Activated T-helper 2 cell treated with anti-CD3 and anti-CD28 coated beads, Interferon-gamma antibody, Interleukin-2, Interleukin-4, amounts not matched to agents 10 μg/mL and 5 μg/mL and 100 μg/mL, durations not matched to agents 14 hours and 24 hours and 36 hours (primary cell): ENCODE data around the gene TSPAN18. TPM values are rescaled to one million over a fixed set of nuclear protein-coding genes. Genes with fewer than 3 reads are reported as not detected.

Source experiments
- DNase-seq: peaks from one replicate; pipeline ENCODE4 v3.0.0; 2021; ENCODE audit warnings: low spot score
- H3K27ac Mint-ChIP-seq: one replicate; pipeline ENCODE4 v1.8.0; 2021; ENCODE audit warnings: mixed read lengths
- H3K27me3 Mint-ChIP-seq: one replicate; pipeline ENCODE4 v1.8.0; 2021; ENCODE audit warnings: low read depth, mixed read lengths
- H3K36me3 Mint-ChIP-seq: one replicate; pipeline ENCODE4 v1.8.0; 2021; ENCODE audit warnings: low read depth, mixed read lengths
- H3K4me1 Mint-ChIP-seq: one replicate; pipeline ENCODE4 v1.8.0; 2021; ENCODE audit warnings: low read depth, mixed read lengths
- H3K4me3 Mint-ChIP-seq: one replicate; pipeline ENCODE4 v1.8.0; 2021; ENCODE audit warnings: low read depth, mild to moderate bottlenecking, moderate library complexity, mixed read lengths
- H3K9me3 Mint-ChIP-seq: one replicate; pipeline ENCODE4 v1.8.0; 2021; ENCODE audit warnings: mixed read lengths
- intact Hi-C: fragments of 100-400 bp; cut with micrococcal nuclease; formaldehyde crosslinking; loops from one replicate; pipeline ENCODE4 v1.15.1; 2023
- total RNA-seq: library from RNA; stranded (reverse); gene quantifications from 2 replicates; pipeline ENCODE4 v1.2.3, GENCODE V29; 2022

Gene TSPAN18
- total RNA-seq, 1 donor from 2014 or later: 0.87 TPM

GRCh38 chr11:44941259-44942021, 214.7 kb downstream of the TSPAN18 start:
- Mint-ChIP-seq H3K27me3 (no peaks in the 10 kb centered on the region), H3K36me3 (no peaks in the 10 kb centered on the region), H3K27ac (no peak overlapping the region), H3K4me3 (no peak overlapping the region), H3K9me3 (no peaks in the 10 kb centered on the region), H3K4me1 (peaks cover 7% of the 10 kb centered on the region)
- DNase-seq: no peak
- intact Hi-C loops: no loop called here

- H3K27me3 Mint-ChIP-seq: peaks cover 3% of the 10 kb centered on the region
- no peaks in the 10 kb centered on the region for H3K9me3 Mint-ChIP-seq
- H3K27ac Mint-ChIP-seq: no peak overlapping the region
- no peaks in the 10 kb centered on the region for H3K36me3 Mint-ChIP-seq
- no peak overlapping the region for H3K4me3 Mint-ChIP-seq
- DNase-seq: no peak
- intact Hi-C loops: no loop called here
- peaks cover 7% of the 10 kb centered on the region for H3K4me1 Mint-ChIP-seq
Observed at GRCh38 chr11:44942029-44942955, 215.5 kb downstream of the TSPAN18 start.

- H3K4me3 Mint-ChIP-seq: no peak overlapping the region
- H3K9me3 Mint-ChIP-seq: no peaks in the 10 kb centered on the region
- intact Hi-C loops: no loop called here
- H3K27me3 Mint-ChIP-seq: peaks cover 10% of the 10 kb centered on the region
- no peak overlapping the region for H3K27ac Mint-ChIP-seq
- no peaks in the 10 kb centered on the region for H3K36me3 Mint-ChIP-seq
- DNase-seq: no peak
- H3K4me1 Mint-ChIP-seq: peaks cover 7% of the 10 kb centered on the region
Observed at GRCh38 chr11:44943118-44943517, 216.4 kb downstream of the TSPAN18 start.

GRCh38 chr11:44943696-44944095, 216.9 kb downstream of the TSPAN18 start:
- H3K27ac Mint-ChIP-seq: no peak overlapping the region
- H3K9me3 Mint-ChIP-seq: no peaks in the 10 kb centered on the region
- H3K36me3 Mint-ChIP-seq: no peaks in the 10 kb centered on the region
- no peak overlapping the region for H3K4me3 Mint-ChIP-seq
- H3K4me1 Mint-ChIP-seq: peaks cover 8% of the 10 kb centered on the region
- intact Hi-C loops: no loop called here
- no peak for DNase-seq
- peaks cover 16% of the 10 kb centered on the region for H3K27me3 Mint-ChIP-seq

- no peaks in the 10 kb centered on the region for H3K36me3 Mint-ChIP-seq
- no peaks in the 10 kb centered on the region for H3K9me3 Mint-ChIP-seq
- no peak overlapping the region for H3K27ac Mint-ChIP-seq
- no peak overlapping the region for H3K4me3 Mint-ChIP-seq
- DNase-seq: no peak
- H3K4me1 Mint-ChIP-seq: peaks cover 10% of the 10 kb centered on the region
- H3K27me3 Mint-ChIP-seq: peaks cover 22% of the 10 kb centered on the region
- intact Hi-C loops: no loop called here
Observed at GRCh38 chr11:44944181-44944852, 217.6 kb downstream of the TSPAN18 start.

GRCh38 chr11:44944853-44945235, 218.1 kb downstream of the TSPAN18 start:
- Mint-ChIP-seq H3K9me3 (no peaks in the 10 kb centered on the region), H3K27me3 (peaks cover 23% of the 10 kb centered on the region), H3K4me3 (no peak overlapping the region), H3K4me1 (peaks cover 10% of the 10 kb centered on the region), H3K36me3 (no peaks in the 10 kb centered on the region), H3K27ac (no peak overlapping the region)
- intact Hi-C loops: no loop called here
- DNase-seq: no peak

- H3K36me3 Mint-ChIP-seq: no peaks in the 10 kb centered on the region
- DNase-seq: no peak
Observed at GRCh38 chr11:44945666-44946065, 218.9 kb downstream of the TSPAN18 start.

GRCh38 chr11:44946263-44946662, 219.5 kb downstream of the TSPAN18 start:
- Mint-ChIP-seq H3K36me3 (no peaks in the 10 kb centered on the region), H3K4me3 (no peak overlapping the region), H3K4me1 (peaks cover 10% of the 10 kb centered on the region), H3K27me3 (peaks cover 27% of the 10 kb centered on the region), H3K9me3 (no peaks in the 10 kb centered on the region), H3K27ac (no peak overlapping the region)
- intact Hi-C loops: no loop called here
- DNase-seq: no peak

More at GRCh38 chr11:44945666-44946065, 218.9 kb downstream of the TSPAN18 start:
- Mint-ChIP-seq H3K4me3 (no peak overlapping the region), H3K27ac (no peak overlapping the region), H3K27me3 (peaks cover 23% of the 10 kb centered on the region), H3K4me1 (peaks cover 10% of the 10 kb centered on the region), H3K9me3 (no peaks in the 10 kb centered on the region)
- intact Hi-C loops: no loop called here

- H3K4me1 Mint-ChIP-seq: peaks cover 10% of the 10 kb centered on the region
- intact Hi-C loops: no loop called here
- H3K27me3 Mint-ChIP-seq: peaks cover 32% of the 10 kb centered on the region
- no peaks in the 10 kb centered on the region for H3K36me3 Mint-ChIP-seq
- H3K27ac Mint-ChIP-seq: no peak overlapping the region
- no peaks in the 10 kb centered on the region for H3K9me3 Mint-ChIP-seq
- DNase-seq: no peak
- H3K4me3 Mint-ChIP-seq: no peak overlapping the region
Observed at GRCh38 chr11:44947114-44947513, 220.4 kb downstream of the TSPAN18 start.

GRCh38 chr11:44948155-44948554, 221.4 kb downstream of the TSPAN18 start:
- H3K27ac Mint-ChIP-seq: no peak overlapping the region
- no peaks in the 10 kb centered on the region for H3K9me3 Mint-ChIP-seq
- H3K27me3 Mint-ChIP-seq: peaks cover 32% of the 10 kb centered on the region
- H3K4me1 Mint-ChIP-seq: peaks cover 4% of the 10 kb centered on the region
- no peak overlapping the region for H3K4me3 Mint-ChIP-seq
- DNase-seq: no peak
- H3K36me3 Mint-ChIP-seq: no peaks in the 10 kb centered on the region
- intact Hi-C loops: no loop called here

- peak overlapping the region; percentile 51 for H3K4me3 Mint-ChIP-seq
- intact Hi-C loops: no loop called here
- H3K9me3 Mint-ChIP-seq: no peaks in the 10 kb centered on the region
- H3K36me3 Mint-ChIP-seq: no peaks in the 10 kb centered on the region
- H3K27ac Mint-ChIP-seq: no peak overlapping the region
- no peak for DNase-seq
- peaks cover 32% of the 10 kb centered on the region for H3K27me3 Mint-ChIP-seq
- peaks cover 3% of the 10 kb centered on the region for H3K4me1 Mint-ChIP-seq
Observed at GRCh38 chr11:44949160-44950030, 222.6 kb downstream of the TSPAN18 start.

GRCh38 chr11:44950031-44950624, 223.4 kb downstream of the TSPAN18 start:
- peaks cover 5% of the 10 kb centered on the region for H3K4me1 Mint-ChIP-seq
- intact Hi-C loops: no loop called here
- DNase-seq: no peak

More at GRCh38 chr11:44950031-44950624, 223.4 kb downstream of the TSPAN18 start:
- Mint-ChIP-seq H3K9me3 (no peaks in the 10 kb centered on the region), H3K4me3 (peak overlapping the region; percentile 56), H3K36me3 (no peaks in the 10 kb centered on the region), H3K27me3 (peaks cover 32% of the 10 kb centered on the region), H3K27ac (no peak overlapping the region)
